HepG2 (cell line): Measurements from ENCODE around the gene CA14. TPM values are rescaled to one million over a fixed set of nuclear protein-coding genes. Genes with fewer than 3 reads are reported as not detected.

Experiments used
- BHLHE40 ChIP-seq: IDR thresholded peaks from 2 replicates; pipeline ENCODE4 v1.6.1; 2011; ENCODE audit warnings: low read length, improper control_type of control experiment
- DBP ChIP-seq: sonication (generic); formaldehyde crosslinking; IDR thresholded peaks from 2 replicates; pipeline ENCODE4 v1.4.0; 2020; ENCODE audit warnings: missing genetic modification reagents; ENCODE audit errors: not compliant biosample characterization
- NCOA5 ChIP-seq: sonication (generic); formaldehyde crosslinking; IDR thresholded peaks from 2 replicates; pipeline ENCODE4 v1.4.0; 2020; ENCODE audit warnings: missing genetic modification reagents
- PHF21A ChIP-seq: sonication (generic); formaldehyde crosslinking; IDR thresholded peaks from 2 replicates; pipeline ENCODE4 v1.5.0; 2020; ENCODE audit warnings: mild to moderate bottlenecking, missing genetic modification reagents
- RNF2 ChIP-seq: fragments of 450-650 bp; conservative IDR thresholded peaks from 2 replicates; pipeline ENCODE4 v1.6.1; 2016; ENCODE audit warnings: low read depth
- SIX1 ChIP-seq: sonication (generic); formaldehyde crosslinking; IDR thresholded peaks from 2 replicates; pipeline ENCODE4 v1.4.0; 2020; ENCODE audit warnings: missing genetic modification reagents, borderline replicate concordance
- SMAD3 ChIP-seq: sonication (generic); formaldehyde crosslinking; IDR thresholded peaks from 2 replicates; pipeline ENCODE4 v1.4.0; 2020; ENCODE audit warnings: missing genetic modification reagents
- SMC3 ChIP-seq: IDR thresholded peaks from 2 replicates; pipeline ENCODE4 v1.6.1; 2011; ENCODE audit warnings: low read length, improper control_type of control experiment
- SNRNP70 ChIP-seq: fragments of 200-400 bp; formaldehyde crosslinking; IDR thresholded peaks from 2 replicates; pipeline ENCODE4 v1.6.1; 2017; ENCODE audit warnings: mild to moderate bottlenecking, low read depth, low read length, moderate library complexity
- SP4 ChIP-seq: sonication (generic); formaldehyde crosslinking; IDR thresholded peaks from 2 replicates; pipeline ENCODE4 v1.8.1; 2023; ENCODE audit warnings: mild to moderate bottlenecking, missing genetic modification reagents
- SP5 ChIP-seq: IDR thresholded peaks from 2 replicates; pipeline ENCODE4 v1.6.1; 2016; ENCODE audit warnings: low read depth, borderline replicate concordance
- TBL1XR1 ChIP-seq: fragments of 150-350 bp; IDR thresholded peaks from 2 replicates; pipeline ENCODE4 v1.6.1; 2014; ENCODE audit warnings: borderline replicate concordance, low read length; ENCODE audit not compliant: partially characterized antibody
- TEAD3 ChIP-seq: optimal IDR thresholded peaks from 2 replicates; pipeline ENCODE3; 2016; ENCODE audit warnings: borderline replicate concordance
- YEATS4 ChIP-seq: sonication (generic); formaldehyde crosslinking; IDR thresholded peaks from 2 replicates; pipeline ENCODE4 v1.4.0; 2020; ENCODE audit warnings: missing genetic modification reagents, borderline replicate concordance
- ZNF143 ChIP-seq: sonication (generic); formaldehyde crosslinking; IDR thresholded peaks from 2 replicates; pipeline ENCODE4 v1.4.0; 2020; ENCODE audit warnings: missing genetic modification reagents
- ZNF770 ChIP-seq: sonication (generic); formaldehyde crosslinking; IDR thresholded peaks from 2 replicates; pipeline ENCODE4 v1.5.0; 2020; ENCODE audit warnings: mild to moderate bottlenecking, missing genetic modification reagents
- polyA plus RNA-seq, 8 experiments: library from polyadenylated mRNA; depleted of rRNA in 3 of 8; stranded (reverse) in 7 of 8; unstranded in 1 of 8; fragments of >200 nt; fragmentation: Illumina TruSeq in 4 of 8; extraction: Trizol in 4 of 8; gene quantifications; 2 replicates each; pipeline versions ENCODE4 v1.2.1 to v1.2.3, GENCODE V29; 2011 to 2016; ENCODE audit warnings: low read depth in 4 of 8, missing spikeins in 1 of 8, mixed read lengths in 1 of 8; ENCODE audit not compliant: insufficient read depth in 1 of 8
- total RNA-seq, 5 experiments: library from RNA; depleted of rRNA; stranded (reverse); fragments of >200 nt; fragmentation: Illumina TruSeq; extraction: Trizol; gene quantifications; 2 replicates each; pipeline ENCODE4 v1.2.3, GENCODE V29; 2016; ENCODE audit warnings: low read depth in 1 of 5
- TF ChIP-seq, protein P1 (sequence below): IDR thresholded peaks from 2 replicates; pipeline ENCODE4 v1.6.1; 2018; ENCODE audit warnings: missing genetic modification reagents, mild to moderate bottlenecking, missing compliant biosample characterization
- TF ChIP-seq, protein P2 (sequence below): sonication (generic); formaldehyde crosslinking; IDR thresholded peaks from 2 replicates; pipeline ENCODE4 v1.4.0; 2020; ENCODE audit warnings: mild to moderate bottlenecking, missing genetic modification reagents
- TF ChIP-seq, protein P3 (sequence below): sonication (generic); formaldehyde crosslinking; IDR thresholded peaks from 2 replicates; pipeline ENCODE4 v1.4.0; 2020; ENCODE audit warnings: missing genetic modification reagents, mild to moderate bottlenecking, borderline replicate concordance

The CA14 gene
- total and polyA plus RNA-seq, 2 of the 13 experiments (the other 11 are each of a cell fraction or from before 2014, with no cell fraction given) = 2.4 to 8.5 TPM

DNA sequence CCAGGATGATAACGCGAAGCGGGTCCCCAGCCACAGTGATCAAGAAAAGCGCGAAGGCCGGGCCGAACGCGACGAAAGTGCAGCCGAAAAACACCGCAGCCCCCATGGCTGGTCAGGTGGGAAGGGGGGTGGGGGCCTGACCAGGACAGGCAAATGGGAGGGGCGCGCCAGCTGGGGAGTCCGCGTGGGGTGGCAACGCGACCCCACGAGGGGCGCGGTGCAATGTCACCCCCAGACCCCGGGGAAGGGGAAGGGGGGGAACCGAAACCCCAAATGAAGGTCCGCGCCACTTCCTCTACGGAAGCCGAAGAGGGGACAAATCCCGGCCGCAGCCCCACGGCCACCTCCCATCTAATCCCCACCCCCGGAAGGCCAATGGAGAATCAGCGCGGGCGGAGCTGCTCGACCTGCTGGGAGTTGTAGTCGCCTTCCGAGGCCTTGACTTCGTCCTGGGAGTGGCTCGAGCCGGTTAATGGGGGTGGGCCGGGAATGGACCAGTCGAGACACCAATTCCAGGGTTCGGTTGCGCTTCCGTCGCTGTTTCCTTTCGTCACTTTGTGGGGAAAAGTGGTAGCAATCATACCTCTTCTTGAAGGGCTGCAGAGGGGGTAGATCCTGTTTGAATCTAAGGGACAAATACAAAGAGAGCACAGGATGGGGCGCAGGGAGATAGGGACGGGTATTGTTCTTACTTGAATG lies 11.3 kb downstream of the CA14 start, which contains the start of gene APH1A (continued):
- TF ChIP-seq PHF21A (CRISPR knock-in tag) (0 out of 2 replicates have a peak, but pooled peaks have one; percentile 16), BHLHE40 (no peak), SP5 (CRISPR knock-in tag) (peak; percentile 78), YEATS4 (CRISPR knock-in tag) (peak; percentile 85; the same call in 1 of the 2 replicates), SMC3 (no peak), TEAD3 (CRISPR knock-in tag) (peak; percentile 55), SNRNP70 (no peak), ZNF770 (CRISPR knock-in tag) (no peak), NCOA5 (CRISPR knock-in tag) (no peak), ZNF143 (CRISPR knock-in tag) (peak; percentile 95), SIX1 (no peak), SMAD3 (CRISPR knock-in tag) (no peak), DBP (CRISPR knock-in tag) (no peak), TBL1XR1 (no peak), SP4 (CRISPR knock-in tag) (peak; percentile 89), RNF2 (no peak)
- TF ChIP-seq, protein P1, sequence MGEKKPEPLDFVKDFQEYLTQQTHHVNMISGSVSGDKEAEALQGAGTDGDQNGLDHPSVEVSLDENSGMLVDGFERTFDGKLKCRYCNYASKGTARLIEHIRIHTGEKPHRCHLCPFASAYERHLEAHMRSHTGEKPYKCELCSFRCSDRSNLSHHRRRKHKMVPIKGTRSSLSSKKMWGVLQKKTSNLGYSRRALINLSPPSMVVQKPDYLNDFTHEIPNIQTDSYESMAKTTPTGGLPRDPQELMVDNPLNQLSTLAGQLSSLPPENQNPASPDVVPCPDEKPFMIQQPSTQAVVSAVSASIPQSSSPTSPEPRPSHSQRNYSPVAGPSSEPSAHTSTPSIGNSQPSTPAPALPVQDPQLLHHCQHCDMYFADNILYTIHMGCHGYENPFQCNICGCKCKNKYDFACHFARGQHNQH = peak; percentile 65
- TF ChIP-seq, protein P2, sequence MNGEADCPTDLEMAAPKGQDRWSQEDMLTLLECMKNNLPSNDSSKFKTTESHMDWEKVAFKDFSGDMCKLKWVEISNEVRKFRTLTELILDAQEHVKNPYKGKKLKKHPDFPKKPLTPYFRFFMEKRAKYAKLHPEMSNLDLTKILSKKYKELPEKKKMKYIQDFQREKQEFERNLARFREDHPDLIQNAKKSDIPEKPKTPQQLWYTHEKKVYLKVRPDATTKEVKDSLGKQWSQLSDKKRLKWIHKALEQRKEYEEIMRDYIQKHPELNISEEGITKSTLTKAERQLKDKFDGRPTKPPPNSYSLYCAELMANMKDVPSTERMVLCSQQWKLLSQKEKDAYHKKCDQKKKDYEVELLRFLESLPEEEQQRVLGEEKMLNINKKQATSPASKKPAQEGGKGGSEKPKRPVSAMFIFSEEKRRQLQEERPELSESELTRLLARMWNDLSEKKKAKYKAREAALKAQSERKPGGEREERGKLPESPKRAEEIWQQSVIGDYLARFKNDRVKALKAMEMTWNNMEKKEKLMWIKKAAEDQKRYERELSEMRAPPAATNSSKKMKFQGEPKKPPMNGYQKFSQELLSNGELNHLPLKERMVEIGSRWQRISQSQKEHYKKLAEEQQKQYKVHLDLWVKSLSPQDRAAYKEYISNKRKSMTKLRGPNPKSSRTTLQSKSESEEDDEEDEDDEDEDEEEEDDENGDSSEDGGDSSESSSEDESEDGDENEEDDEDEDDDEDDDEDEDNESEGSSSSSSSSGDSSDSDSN = peak; percentile 53
- TF ChIP-seq, protein P3, sequence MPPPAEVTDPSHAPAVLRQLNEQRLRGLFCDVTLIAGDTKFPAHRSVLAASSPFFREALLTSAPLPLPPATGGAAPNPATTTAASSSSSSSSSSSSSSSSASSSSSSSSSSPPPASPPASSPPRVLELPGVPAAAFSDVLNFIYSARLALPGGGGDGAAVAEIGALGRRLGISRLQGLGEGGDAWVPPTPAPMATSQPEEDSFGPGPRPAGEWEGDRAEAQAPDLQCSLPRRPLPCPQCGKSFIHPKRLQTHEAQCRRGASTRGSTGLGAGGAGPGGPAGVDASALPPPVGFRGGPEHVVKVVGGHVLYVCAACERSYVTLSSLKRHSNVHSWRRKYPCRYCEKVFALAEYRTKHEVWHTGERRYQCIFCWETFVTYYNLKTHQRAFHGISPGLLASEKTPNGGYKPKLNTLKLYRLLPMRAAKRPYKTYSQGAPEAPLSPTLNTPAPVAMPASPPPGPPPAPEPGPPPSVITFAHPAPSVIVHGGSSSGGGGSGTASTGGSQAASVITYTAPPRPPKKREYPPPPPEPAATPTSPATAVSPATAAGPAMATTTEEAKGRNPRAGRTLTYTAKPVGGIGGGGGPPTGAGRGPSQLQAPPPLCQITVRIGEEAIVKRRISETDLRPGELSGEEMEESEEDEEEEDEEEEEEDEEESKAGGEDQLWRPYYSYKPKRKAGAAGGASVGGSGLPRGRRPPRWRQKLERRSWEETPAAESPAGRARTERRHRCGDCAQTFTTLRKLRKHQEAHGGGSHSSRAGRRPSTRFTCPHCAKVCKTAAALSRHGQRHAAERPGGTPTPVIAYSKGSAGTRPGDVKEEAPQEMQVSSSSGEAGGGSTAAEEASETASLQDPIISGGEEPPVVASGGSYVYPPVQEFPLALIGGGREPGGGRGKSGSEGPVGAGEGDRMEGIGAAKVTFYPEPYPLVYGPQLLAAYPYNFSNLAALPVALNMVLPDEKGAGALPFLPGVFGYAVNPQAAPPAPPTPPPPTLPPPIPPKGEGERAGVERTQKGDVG (CRISPR knock-in tag) = 0 out of 2 replicates have a peak, but pooled peaks have one; percentile 48
